Peyer's patch (tissue), 4 donors: ENCODE results near the gene STK40.

Source experiments
- CTCF ChIP-seq, 6 experiments: fragments of 450-650 bp in 4 of 6; fragments of 200-600 bp in 2 of 6; sonication (generic) in 1 of 6; IDR thresholded peaks; one replicate each; pipeline ENCODE4 v1.5.1; 2017 to 2019; ENCODE audit warnings: antibody characterized with exemption in 6 of 6, mild to moderate bottlenecking in 3 of 6, moderate library complexity in 1 of 6
- POLR2A ChIP-seq, 2 donors: fragments of 450-650 bp; IDR thresholded peaks; one replicate each; pipeline ENCODE4 v1.5.1; 2017; ENCODE audit warnings: antibody characterized with exemption in 2 of 2, mild to moderate bottlenecking in 2 of 2, moderate library complexity in 2 of 2

GRCh38 chr1:36385410-36386264 lies at the start of gene STK40:
- TF ChIP-seq CTCF (IDR thresholded peaks at IDR 0.05), result no peak
- peak; percentile 72 to 86 for TF ChIP-seq POLR2A (IDR thresholded peaks at IDR 0.05)
